DMS153 (cell line): ENCODE measurements around the gene EYS.
A peak's percentile ranks its signal among the peaks of the same experiment; 100 is the strongest.

ENCODE experiments used
- DNase-seq: peaks from one replicate; lab custom pipeline; 2025; lab: John Stamatoyannopoulos, UW

The EYS gene

GRCh38 chr6:64238071-64238470, 1469.0 kb downstream of the EYS start:
- no peak for DNase-seq

DNA sequence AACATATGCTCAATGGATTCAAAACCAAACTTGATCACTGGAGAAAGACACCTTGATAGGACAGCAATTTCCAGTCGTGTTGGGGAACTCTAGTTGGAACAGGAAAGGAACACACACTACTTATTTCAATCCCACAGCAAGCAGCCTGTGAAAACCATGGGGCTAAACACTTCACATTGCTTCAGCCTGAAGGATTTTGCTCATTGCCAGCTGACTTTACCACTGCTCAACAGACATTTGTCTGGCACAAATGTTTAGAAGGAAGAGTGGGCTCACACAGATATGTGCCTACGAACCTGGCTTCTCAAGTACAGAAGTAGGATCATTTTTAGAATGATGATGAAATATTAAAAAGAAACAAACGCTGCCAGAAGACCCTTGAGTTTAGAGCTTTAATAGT, 1473.3 kb downstream of the EYS start:
- DNase-seq = no peak

- no peak for DNase-seq
Observed at GRCh38 chr6:64231928-64232327, 1475.1 kb downstream of the EYS start.

DNA sequence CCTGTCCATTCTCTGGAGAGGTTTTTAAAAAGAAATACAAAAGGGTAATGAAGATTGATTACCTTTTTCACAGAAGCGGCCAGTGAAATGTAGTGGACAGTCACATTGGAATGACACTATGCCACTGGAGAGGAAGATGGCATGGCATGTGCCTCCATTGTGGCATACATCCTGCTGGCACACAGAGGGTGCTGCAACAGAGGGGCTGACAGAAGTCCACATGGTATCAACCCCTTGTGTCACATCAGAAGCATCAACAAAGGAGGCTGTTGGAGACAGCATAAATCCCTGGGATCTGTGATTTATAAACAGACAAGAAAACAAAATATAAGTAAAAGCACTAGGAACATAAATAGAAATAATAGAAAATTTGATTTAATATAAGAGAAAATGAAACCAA, 1476.5 kb downstream of the EYS start:
- no peak for DNase-seq

GRCh38 chr6:64227863-64228262, 1479.2 kb downstream of the EYS start:
- DNase-seq = no peak

DNA sequence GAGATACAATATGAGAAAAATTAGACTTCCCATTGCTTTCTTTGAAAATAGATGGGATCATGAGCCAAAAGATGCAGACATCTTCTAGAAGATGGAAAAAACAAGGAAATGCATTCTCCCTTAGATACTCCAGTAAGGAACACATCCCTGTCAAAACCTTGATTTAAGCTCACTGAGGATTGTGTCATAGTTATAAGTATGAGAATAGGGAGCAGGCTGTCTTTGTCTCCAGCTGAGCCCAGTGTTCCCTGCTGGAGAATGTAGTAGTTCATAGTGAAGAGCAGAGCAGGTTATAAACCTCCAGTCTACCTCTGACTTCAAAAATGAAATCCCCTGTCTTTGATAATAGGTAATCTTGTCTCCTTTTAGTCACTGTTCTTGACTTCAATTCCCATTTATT, 1481.5 kb downstream of the EYS start:
- DNase-seq = no peak

DNA sequence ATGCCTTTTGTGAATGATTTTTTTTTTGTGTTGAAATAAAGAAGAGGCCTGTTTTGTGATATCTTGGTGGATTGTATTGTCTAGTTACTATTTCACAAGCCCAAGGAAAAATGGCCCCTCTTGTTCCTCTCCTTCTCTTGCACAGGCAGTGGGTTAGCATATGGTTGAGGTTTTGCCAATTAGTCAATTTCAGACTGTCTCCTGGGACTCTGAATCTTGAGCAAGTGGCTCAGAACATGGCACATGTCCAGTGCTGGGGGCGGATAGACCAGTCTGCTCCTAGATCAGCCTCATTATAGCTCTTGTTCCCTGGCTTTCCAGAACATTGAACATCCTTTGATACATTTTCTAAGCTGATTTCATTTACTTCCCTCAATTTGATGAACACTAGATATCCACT, 1482.2 kb downstream of the EYS start:
- DNase-seq = no peak

DNA sequence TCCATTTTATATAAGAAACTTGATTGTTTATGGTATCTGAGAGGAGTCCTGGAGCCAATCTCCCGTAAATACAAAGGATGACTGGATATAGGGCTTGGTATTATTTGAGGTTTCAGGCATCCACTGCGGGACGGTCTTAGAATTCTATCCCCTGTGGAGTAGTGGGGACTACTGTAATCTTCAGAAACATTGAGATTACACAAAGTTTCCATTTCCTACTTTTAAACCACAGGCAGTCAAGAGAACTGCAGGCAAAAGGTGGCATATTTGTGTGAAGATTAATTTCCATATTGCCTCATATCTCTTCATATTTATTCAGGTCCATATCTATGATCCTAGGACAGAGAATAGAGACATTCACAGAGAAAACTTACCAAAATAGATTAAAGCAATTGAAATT, 1485.2 kb downstream of the EYS start:
- DNase-seq = no peak

DNA sequence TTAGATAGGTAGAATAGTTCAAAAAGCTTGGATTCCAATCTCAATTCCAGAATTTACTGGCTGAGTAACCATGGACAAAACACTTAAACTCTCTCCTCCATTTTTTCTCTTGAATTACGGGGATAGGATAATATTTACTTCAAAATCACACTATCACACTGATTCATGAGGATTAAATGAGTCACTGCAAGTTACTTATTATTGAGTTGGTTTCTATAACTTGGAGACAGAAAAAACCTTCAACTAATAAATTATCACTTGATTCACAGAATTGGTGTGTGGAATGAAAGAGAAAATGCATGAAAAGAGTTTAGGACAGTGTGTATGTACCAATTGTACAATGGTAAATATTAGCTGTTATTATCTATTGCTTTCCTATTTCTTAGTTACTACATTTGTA, 1486.2 kb downstream of the EYS start:
- no peak for DNase-seq

GRCh38 chr6:64217721-64218620, 1489.1 kb downstream of the EYS start:
- no peak for DNase-seq

- DNase-seq = no peak
Observed at GRCh38 chr6:64214373-64214772, 1492.7 kb downstream of the EYS start.

DNA sequence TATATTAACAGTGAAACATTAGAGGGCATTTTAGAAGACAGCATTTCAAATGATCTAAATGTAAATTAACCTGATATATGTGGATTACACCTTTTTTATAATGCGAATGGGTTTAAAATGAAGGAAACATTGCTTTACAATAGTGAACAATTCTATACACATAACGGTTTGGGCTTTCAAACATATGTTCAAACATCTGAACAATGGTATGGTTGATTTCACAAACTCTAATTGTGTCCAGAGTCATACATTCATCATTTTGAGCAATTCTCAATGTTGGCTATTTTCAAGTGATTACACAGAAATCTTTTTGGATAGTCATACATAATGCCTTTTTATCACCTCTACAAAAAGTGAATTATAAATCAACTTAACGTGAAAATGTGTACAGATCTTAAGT, 1493.3 kb downstream of the EYS start:
- no peak for DNase-seq

GRCh38 chr6:64197246-64197645, 1509.8 kb downstream of the EYS start:
- no peak for DNase-seq

DNA sequence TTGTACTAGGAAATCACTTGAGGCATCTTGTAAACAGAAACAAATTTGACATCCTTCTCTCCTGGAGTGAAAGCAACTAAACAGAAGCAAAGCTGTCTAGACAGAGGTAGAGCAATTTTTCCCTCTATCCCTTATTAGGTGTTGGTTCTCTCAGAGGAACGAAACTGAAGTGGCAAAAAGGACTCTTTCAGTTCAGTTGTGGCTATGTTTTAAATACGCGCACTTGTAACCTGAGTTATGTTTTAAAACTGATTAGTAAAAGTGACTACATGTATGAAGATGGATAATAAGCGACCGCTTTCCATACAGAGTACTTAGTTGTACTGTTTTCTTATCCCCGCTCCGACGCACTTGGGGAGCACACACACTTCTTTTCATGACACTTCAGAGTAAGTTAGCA, 1520.4 kb downstream of the EYS start:
- DNase-seq = no peak

DNA sequence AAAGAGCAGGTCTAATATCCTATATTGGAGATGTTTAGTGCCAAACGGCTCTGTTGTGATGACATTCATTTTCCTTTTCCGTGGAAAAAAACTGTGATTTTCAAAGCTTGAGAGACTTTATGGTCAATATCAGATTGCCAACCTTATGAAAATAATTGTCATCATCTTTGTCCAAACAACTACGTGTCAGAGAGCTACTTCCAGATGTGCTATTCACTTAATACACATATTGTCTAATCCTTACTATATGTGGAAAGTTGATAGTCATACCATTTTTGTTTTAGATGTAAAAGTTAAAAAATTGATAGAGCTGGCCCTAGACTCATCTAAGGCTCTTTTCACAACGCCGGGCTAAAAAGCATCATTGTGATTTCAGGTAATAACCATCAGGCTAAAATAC, 1521.4 kb downstream of the EYS start:
- no peak for DNase-seq

DNA sequence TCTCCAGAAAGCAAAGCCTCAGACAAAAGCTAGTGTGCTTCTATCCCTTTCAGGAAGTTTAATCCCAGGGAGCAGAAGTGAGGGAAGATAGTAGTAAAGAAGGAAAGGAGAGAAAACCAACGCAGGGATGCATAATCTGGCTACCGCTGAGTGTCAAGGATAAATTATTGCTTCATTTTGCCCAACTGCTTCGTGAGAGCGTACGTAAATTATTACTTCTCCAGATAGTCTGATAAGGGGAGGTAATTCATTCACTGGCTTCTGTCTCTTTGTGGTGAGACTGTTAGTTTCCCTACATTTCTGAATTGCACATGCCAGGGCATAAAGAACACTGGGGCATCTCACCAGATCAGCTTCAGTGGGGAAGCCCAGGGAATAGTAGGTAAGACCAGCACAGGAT, 1531.7 kb downstream of the EYS start:
- DNase-seq = no peak

DNA sequence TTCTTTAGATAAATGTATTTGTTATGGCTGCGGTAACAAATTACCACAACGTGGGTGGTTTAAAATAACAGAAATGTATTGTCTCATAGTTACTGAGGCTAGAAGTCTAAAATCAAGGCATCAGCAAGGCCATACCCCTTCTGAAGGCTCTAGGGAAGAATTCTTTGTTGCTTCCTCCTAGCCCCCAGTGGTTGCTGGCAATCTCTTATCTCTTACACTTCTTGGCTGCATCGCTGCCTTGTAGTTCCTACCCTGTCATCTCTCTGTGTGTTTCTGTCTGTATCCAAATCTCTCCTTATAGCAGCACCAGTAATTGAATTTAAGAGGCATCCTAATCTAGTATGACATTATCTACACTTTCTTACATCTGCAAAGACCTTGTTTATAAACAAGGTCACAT, 1536.7 kb downstream of the EYS start:
- DNase-seq = no peak

- no peak for DNase-seq
Observed at GRCh38 chr6:64160486-64160885, 1546.5 kb downstream of the EYS start.

- no peak for DNase-seq
Observed at GRCh38 chr6:64155063-64155462, 1552.0 kb downstream of the EYS start.

DNA sequence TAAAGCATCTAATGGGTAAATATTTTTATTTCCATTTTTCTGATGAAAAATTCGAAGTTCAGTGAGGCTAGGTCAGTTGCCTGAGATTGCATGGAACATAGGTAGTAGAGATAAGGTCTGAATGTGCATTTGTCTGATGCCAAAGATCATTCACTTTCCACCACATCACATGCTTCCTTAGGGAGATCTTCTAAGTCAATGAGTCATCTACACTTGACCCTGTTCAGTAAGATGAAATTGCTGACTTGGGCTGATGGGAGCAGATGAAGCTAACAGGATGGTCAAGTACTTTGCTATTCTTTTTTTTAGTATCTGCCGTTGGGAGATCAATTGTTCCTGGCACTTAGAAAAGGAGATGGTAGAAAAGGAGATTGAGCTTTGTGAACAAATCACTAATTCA, 1560.2 kb downstream of the EYS start:
- peak; percentile 2 for DNase-seq

GRCh38 chr6:64146094-64146493, 1560.9 kb downstream of the EYS start:
- DNase-seq = no peak

DNA sequence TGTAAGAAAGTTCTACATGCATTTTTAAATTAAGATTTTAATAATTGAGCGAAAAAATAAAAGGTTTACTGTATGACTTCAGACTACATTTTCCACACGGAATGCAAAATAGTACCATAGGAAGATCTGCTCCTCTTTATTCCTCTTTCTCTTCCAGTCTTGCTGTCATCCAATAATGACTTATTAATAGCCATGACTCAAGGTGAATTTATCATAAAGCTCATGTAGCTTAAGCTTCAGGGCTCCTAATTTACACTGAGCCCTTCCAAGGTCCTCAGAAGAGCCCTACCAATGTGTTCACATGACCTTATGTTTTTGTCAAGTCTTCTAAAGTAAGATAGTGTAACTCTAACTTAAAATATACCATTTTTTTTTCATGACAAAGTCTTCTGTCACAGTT, 1561.4 kb downstream of the EYS start:
- no peak for DNase-seq

- DNase-seq = no peak
Observed at GRCh38 chr6:64143101-64143500, 1563.9 kb downstream of the EYS start.

DNA sequence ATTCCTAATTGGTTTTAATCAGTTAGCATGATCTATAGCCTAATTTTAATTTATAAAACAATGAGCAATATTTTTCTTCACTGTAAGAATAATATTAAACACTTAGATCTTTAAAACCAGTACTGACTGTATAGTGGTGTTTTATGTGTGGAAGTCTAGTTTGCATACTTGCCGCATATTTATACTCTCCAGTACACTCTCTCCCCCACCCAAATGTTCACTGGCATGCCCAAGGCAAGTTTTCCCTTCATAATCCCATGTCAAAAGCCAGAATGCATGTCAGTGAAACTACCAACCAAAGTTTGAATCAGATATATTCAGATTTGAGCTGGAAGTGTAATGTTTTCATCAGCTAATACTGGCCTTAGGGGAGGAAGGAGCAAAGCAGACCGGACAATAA, 1565.3 kb downstream of the EYS start:
- no peak for DNase-seq
